ENCODE measurements around the gene BRD8. TPM values are rescaled to one million over a fixed set of nuclear protein-coding genes. Genes with fewer than 3 reads are reported as not detected.

Gene BRD8
- total and polyA plus RNA-seq, 12 donors: 13.0 to 35.9 (median 22.7) TPM

DNA sequence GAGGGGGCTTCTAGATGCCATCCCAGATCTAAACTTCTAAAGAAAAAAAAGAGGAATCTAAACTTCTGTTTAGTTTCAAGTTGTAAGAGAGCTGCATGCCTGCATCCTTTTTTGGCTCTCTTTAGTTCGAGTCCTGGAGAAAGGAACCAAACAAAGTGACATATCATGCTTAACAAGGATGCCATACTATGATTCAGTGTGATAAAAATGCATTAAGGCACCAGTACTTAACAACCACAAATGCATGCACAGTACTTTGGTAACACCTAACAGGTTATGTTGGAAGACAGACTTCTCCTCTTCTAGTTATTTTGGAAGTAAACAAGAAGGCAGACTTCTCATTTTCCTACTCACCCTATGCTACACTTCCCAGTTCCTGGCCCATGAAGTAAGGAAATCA is 66.5 kb downstream of the BRD8 start:
- 37% methylated on average over 1 of the region's 1 CpG for WGBS, 2 donors
- no peaks in the 10 kb centered on the region for H3K36me3 ChIP-seq
- H3K4me1 ChIP-seq: peaks cover 0 to 4% (median 0%) of the 10 kb centered on the region in 9 donors
- intact Hi-C loops (cut with DNase I): no loop called here
- H3K4me3 ChIP-seq: no peak overlapping the region
- H3K9me3 ChIP-seq: no peaks in the 10 kb centered on the region
- no peak overlapping the region for H3K27ac ChIP-seq
- no peak for DNase-seq
- TF ChIP-seq, protein P1, sequence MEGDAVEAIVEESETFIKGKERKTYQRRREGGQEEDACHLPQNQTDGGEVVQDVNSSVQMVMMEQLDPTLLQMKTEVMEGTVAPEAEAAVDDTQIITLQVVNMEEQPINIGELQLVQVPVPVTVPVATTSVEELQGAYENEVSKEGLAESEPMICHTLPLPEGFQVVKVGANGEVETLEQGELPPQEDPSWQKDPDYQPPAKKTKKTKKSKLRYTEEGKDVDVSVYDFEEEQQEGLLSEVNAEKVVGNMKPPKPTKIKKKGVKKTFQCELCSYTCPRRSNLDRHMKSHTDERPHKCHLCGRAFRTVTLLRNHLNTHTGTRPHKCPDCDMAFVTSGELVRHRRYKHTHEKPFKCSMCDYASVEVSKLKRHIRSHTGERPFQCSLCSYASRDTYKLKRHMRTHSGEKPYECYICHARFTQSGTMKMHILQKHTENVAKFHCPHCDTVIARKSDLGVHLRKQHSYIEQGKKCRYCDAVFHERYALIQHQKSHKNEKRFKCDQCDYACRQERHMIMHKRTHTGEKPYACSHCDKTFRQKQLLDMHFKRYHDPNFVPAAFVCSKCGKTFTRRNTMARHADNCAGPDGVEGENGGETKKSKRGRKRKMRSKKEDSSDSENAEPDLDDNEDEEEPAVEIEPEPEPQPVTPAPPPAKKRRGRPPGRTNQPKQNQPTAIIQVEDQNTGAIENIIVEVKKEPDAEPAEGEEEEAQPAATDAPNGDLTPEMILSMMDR (IDR thresholded peaks at IDR 0.05): no peak
- H3K27me3 ChIP-seq: peaks cover 0 to 15% (median 3%) of the 10 kb centered on the region in 7 donors
- no peak for ATAC-seq

DNA sequence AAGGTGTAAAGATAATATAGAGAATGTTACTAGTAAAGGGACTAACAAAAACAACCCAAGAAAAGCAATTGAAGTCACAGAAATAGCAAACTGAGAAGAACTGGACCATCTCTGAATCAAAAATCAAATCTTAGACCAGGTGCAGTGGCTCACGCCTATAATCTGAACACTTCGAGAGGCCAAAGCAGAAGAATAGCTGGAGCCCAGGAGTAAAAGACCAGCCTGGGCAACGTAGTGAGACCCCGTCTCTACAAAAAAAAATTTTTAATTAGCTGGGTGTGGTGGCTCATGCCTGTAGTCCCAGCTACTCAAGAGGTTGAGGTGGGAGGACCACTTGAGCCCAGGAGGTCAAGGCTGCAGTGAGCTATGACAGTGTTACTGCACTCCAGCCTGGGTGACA is 67.2 kb downstream of the BRD8 start:
- intact Hi-C loops (cut with DNase I): no loop called here
- no peak for ATAC-seq

DNA sequence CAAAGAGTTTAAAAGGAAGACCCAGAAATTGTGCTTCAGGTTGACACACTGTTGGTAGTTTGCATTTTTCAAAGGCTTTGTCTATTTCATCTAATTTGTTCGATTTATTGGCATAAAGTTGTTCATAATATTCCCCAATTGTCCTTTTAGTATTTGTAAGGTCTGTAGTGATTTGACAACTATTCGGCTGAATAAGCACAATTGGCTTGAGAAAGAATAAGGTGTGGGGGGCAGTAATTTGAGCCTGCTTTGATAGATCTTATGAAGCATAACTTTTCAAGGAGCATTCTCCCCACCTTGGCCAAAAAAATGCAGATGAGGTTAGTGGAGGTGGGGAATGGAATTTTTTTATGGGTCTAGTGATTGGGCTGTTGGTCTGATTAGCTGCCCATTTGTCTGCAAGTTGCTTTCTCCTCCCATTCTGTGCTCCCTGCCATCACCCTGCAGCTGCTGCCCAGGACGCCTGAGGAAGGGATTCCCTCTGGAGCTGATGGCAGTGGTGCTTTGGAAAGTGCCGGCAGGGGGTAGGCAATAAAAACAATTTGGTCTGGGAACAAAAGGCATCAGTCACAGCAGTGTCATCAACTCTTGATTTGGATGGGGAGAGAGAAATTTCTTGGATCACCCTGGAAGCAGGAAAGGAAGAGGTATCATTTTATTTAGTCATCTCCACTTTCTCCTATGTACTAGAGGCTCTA is 68.0 kb downstream of the BRD8 start:
- WGBS, 2 donors: 55 to 64% methylated on average over 4 of the region's 4 CpGs
- H3K36me3 ChIP-seq: no peaks in the 10 kb centered on the region
- no peak for DNase-seq
- TF ChIP-seq, protein P1 (IDR thresholded peaks at IDR 0.05): no peak
- H3K4me3 ChIP-seq: no peak overlapping the region
- H3K27me3 ChIP-seq: peaks cover 0 to 15% (median 3%) of the 10 kb centered on the region in 7 donors
- H3K9me3 ChIP-seq: no peaks in the 10 kb centered on the region
- no peak overlapping the region for H3K27ac ChIP-seq
- peaks cover 0 to 4% (median 0%) of the 10 kb centered on the region in 9 donors for H3K4me1 ChIP-seq
- intact Hi-C loops (cut with DNase I): no loop called here
- ATAC-seq: no peak

More for the DNA sequence above, 67.2 kb downstream of the BRD8 start:
- Histone ChIP-seq H3K9me3 (no peaks in the 10 kb centered on the region), H3K36me3 (no peaks in the 10 kb centered on the region), H3K27me3 (peaks cover 0 to 15% (median 3%) of the 10 kb centered on the region in 7 donors), H3K4me1 (peaks cover 0 to 4% (median 0%) of the 10 kb centered on the region in 9 donors), H3K4me3 (no peak overlapping the region), H3K27ac (no peak overlapping the region)
- 85% methylated on average over 4 of the region's 4 CpGs for WGBS, 2 donors
- TF ChIP-seq, protein P1 (IDR thresholded peaks at IDR 0.05): no peak
- DNase-seq: no peak

- WGBS, 2 donors: 76 to 83% methylated on average over 1 of the region's 1 CpG
- DNase-seq (no peak), ATAC-seq (no peak)
- H3K36me3 ChIP-seq: no peaks in the 10 kb centered on the region
- H3K27ac ChIP-seq: no peak overlapping the region
- intact Hi-C loops (cut with DNase I): no loop called here
- H3K27me3 ChIP-seq: peaks cover 0 to 15% (median 3%) of the 10 kb centered on the region in 7 donors
- H3K4me3 ChIP-seq: no peak overlapping the region
- peaks cover 0 to 4% (median 0%) of the 10 kb centered on the region in 9 donors for H3K4me1 ChIP-seq
- TF ChIP-seq, protein P1 (IDR thresholded peaks at IDR 0.05): no peak
- no peaks in the 10 kb centered on the region for H3K9me3 ChIP-seq
Measured at GRCh38 chr5:138109463-138110265, 68.8 kb downstream of the BRD8 start.
